GM19452 (cell line): ENCODE results near the gene SLC22A1.

Experiments used
- ATAC-seq: cut with Tn5 transposase; IDR thresholded peaks from one replicate; pipeline ENCODE4 v1.9.1; 2021; ENCODE audit not compliant: unreplicated experiment

The SLC22A1 gene

DNA sequence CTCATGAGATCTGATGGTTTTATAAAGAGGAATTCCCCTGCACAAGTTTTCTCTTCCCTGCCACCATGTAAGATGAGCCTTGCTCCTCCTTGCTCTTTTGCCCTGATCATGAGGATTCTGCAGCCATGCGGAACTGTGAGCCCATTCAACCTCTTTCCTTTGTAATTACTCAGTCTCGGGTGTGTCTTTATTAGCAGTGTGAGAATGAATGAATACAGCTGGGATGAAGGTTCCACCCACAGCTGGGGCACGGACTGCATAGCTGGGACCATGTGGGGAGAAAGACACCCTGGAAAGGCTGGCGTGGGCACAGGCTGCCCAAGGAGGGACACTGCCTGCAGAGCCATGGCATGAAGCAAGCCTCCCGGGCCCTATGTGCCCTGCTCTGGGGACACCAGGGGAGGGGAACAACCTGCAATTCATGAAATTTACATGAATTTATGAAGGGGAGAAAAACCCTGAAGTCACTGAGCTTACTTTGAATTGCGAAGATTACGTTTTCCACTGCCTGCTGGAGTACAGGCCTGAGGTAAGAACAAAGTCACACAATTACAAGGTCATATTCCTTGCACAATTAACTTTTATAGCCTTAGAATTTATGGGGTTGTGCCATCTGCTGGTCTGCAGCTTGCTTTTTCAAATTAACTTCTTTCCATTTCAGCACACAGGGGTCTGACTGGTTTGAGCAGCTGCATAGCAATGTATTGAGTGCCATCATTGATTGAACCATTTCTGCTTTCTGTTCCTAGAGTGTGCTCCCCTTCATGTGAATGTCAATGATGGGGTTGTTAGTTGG, 46.2 kb downstream of the SLC22A1 start:
- no peak for ATAC-seq

- no peak for ATAC-seq
These were observed 48.5 kb downstream of the SLC22A1 start for GRCh38 chr6:160170018-160170680.

DNA sequence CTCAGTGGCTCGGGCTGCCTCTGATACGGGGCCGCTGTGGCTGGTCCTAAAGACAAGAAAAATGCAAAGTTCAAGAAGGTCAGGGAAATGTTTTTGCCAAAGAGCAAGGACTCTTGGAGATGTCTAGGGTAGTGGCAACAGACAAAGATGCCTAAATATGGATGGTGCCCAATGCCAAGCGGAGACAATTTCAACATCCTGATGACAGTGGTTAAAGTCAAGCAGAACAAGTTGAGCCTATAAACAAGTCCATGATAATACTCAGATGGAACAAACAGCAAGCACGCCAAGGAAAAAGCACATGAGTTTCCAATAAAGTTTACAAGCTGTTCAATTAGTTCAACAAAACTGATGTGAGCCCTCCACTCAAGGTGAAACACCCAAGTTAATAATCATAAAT, 51.1 kb downstream of the SLC22A1 start:
- ATAC-seq = no peak

DNA sequence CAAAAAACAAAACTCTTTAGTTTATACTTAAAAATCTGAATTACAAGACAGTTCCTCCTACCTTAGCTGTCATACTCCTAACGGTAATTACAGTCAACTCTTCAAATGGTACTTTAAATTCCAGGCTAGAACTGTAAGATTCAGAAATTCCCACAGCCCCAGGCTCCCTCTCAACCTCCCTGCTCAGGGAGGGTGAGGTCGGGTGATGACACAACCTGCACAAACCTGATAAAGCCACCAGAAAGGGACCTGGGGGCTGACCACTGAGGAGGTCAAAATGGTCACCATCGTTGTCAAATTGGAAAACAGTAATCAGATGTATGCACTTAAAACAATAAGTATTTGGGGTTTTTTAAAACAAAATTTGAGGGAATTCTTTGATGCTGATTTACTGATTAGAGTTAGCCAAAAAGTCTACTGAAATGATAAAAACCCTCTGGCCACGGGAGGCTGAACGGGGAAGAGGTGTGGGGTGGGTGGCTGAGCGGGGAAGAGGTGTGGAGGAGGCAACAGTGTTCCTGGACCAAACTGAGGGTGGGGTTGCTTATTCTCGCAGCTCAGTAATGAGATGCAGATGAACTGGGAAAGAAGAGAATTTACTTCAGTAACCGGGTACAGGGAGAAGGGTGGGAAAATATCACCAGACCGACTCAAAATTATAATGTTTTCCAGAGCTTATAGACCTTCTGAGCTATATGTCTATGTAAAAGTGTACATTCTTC, 52.4 kb downstream of the SLC22A1 start:
- ATAC-seq = no peak

DNA sequence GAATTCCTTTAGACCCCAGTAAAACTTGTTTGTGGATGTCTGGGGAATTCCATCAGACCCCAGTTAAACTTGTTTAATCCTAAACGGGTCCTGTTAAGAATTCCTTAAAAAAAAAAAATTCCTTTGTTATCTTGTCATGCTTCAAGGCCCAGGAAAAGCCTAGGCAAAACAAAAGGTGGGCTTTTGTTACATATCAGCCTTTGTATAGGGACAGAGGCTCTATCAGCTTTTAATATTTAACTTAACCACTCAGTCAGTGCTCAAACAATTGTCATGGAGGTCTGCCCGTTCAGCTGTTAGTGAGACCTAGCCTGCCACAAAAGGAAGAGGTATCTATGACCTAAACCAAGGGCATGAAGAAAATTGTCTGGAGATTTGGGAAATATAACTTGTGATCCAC, 53.1 kb downstream of the SLC22A1 start:
- no peak for ATAC-seq

DNA sequence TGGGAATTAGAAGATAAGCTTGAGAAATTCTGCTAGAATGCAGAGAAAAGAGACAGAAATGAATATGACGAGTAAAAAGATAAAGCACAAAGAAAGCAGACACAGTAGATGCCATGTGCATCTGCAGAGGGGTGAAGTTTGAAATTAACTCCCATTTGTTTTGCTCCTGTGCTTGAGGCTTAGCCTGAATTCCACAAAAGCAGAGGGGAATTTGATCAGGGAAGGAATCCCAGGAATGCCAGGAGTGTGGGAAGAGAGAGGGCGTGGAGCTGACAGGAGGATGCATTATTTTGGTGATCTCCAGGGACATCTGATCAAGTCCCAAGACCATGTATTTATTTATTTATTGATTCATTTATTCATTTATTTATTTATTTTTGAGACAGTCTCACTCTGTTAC, 55.6 kb downstream of the SLC22A1 start:
- no peak for ATAC-seq

GRCh38 chr6:160178271-160178670, 56.7 kb downstream of the SLC22A1 start:
- ATAC-seq = no peak

- no peak for ATAC-seq
These were observed 59.1 kb downstream of the SLC22A1 start for GRCh38 chr6:160180706-160181105.

DNA sequence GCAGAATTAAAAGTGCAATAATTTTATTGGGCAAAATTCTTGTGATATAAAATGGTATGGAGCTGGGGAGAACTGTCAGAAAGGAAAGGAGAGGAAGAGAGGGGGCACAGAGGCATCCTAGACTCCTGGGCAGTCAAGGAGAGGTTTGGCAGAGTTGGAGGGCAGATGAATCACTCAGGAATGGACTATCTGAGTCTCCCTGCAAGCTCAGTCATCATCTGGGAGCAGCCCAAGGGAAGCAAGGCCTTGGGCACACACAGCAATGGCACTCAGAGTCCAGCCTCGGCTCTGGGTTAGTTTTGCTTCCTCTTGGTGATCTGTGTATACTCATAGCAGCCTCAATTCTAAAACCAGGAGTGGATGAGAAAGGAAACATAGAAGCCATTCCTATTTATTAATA, 67.2 kb downstream of the SLC22A1 start:
- no peak for ATAC-seq

- no peak for ATAC-seq
These were observed 68.5 kb downstream of the SLC22A1 start for GRCh38 chr6:160190081-160190480.

GRCh38 chr6:160190973-160191372, 69.4 kb downstream of the SLC22A1 start:
- no peak for ATAC-seq

DNA sequence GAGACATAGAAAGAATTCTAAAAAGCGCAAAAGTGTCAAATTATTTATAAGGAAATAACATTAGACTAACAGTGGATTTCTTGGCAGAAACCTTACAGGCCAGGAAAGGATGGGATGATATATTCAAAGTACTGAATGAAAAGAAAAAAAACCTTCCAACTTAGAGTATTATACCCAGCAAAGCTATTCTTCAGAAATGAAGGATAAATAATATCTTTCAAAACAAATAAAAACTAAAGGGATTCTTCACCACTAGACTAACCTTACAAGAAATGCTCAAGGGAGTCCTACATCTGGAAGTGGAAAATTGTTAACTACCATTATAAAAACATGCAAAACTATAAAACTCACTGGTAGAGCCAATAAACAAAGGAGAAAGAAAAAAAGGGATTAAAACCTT, 71.2 kb downstream of the SLC22A1 start:
- ATAC-seq = no peak

- ATAC-seq = no peak
These were observed 73.2 kb downstream of the SLC22A1 start for GRCh38 chr6:160194808-160195207.

DNA sequence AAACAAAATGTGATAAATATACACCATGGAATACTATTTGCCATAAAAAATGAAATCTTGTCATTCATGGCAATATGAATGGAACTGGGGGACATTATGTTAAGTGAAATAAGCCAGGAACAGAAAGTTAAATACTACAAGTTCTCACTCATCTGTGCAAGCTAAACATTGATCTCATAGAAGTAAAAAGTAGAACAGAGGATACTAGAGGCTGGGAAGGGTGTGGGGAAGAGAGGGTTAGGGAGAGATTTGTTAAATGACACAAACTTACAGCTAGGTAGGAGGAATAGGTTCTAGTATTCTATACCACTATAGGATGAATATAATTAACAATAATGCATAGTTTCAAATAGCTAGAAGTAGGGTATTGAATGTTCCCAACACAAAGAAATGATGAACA, 76.0 kb downstream of the SLC22A1 start:
- no peak for ATAC-seq

DNA sequence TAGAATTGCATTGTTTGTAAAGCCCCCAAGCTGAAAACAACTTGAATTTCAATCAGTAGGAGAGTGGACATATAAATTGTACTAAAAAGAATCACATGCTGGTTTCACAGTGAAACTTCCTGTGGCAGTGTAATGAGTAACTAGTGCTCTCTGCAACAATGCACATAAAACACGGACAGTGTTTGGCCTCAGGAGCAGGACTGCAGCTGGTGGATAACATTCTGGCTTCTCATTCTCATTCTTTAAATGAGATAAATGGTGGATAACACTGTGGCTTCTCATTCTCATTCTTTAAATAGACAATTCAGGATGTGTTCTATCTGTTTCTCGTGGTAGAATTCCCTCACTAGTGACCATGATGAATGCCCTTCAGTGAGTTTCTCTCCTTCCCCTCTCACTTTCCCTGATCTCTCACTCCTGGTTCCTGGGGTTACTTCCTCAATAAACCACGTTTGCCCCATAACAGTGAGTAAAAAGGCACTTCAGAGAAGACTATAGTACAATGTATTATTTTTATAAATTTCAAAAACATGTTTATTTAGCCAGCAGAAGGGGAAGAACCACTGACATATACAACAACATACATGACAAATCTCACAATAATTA, 77.1 kb downstream of the SLC22A1 start:
- ATAC-seq = peak; percentile 97

DNA sequence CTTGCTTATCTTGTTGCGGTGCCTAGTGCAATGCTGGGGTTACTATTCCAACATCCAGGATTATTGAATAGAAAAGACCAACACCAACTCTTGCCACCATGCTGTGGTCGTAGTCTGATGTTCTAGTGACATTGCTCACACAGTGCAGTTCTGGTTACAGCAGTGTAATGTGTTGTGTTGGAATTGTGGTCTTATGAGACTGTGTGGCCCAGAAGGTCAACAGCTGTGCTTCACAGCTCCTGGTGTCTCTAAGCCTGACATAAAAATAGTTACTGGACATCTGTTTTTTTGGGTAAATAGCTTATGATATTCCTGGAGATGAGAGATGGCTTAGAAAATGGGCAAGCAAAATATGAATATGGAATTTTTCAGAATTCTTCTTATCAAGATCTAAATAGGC, 79.4 kb downstream of the SLC22A1 start:
- no peak for ATAC-seq

DNA sequence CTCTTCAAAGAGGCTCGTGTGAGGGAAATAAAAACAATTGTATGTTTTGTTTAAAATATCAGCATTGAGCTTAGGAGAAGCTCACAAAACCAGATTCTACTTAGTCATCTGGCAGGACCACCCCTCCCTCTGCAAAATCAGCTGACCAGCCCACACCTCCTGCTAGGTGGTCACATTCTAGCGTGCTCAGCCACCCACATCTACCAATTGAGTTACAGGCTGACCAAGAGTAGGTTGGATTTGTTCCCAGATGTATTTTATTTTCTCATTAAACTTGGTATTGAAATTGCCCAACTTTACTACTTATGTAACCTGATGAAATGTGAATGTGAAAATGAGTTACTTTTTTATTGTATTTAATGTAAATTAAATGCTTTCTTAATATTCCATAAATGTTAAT, 80.8 kb downstream of the SLC22A1 start:
- no peak for ATAC-seq

DNA sequence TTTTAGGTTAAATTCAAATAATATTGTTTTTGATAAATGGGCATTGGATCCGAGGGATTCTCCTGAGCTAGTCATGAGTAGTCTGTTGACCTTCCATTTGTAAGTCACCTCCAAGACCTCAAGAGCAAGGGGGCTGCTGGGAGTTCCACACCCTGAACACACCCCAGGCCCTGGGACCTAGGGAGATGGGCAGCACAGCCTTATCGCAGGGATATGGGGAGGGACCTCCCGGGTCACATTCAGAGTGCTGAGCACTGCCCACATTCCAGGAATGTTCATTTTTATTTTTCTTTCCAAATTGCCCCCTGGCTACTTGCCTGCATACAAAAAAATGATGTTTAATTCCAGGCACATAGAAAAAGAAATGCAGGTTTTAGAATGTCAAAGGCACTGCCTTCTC, 81.5 kb downstream of the SLC22A1 start:
- no peak for ATAC-seq

GRCh38 chr6:160203522-160203921, 81.9 kb downstream of the SLC22A1 start:
- ATAC-seq = no peak

- no peak for ATAC-seq
These were observed 82.3 kb downstream of the SLC22A1 start for GRCh38 chr6:160203953-160204352.

DNA sequence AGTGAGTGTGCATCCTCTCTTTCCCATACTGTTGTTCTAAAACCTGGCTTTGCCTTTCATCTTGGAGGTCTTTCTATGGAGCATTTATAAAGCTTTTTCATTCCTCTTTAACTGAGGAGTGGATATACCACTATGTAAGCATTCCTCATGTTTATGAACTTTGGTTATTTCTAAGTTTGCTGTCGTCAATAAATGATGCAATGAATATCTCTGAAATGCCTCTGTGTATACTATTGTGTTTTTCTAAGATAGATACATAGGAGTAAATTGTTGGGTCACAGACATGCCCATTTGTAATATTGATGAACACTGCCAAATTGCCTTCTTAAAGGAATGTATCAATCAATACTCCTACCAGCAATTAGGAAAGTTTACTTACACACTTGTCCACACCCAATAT, 83.1 kb downstream of the SLC22A1 start:
- ATAC-seq = no peak

- ATAC-seq = no peak
These were observed 86.0 kb downstream of the SLC22A1 start for GRCh38 chr6:160207618-160208017.
